Measurements from ENCODE around the gene UGDH.

DNA sequence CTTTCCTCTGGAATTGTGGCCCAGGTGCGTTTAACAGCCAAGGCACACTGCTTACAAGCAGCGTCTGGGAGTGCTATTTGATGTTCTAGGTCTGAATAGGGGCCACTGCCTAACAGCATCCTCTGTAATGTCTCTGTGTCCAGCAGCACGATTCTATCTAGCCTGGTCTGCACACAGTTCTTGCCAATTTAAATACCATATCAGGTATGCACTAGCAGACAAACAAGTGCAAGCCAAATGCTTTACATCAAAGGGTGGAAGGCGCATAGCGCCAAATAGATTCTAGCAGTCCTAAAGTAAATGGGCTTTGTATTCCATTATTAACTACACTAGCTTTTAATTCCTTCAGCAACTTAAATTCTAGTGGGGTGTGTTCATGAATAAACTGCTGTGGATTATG lies 15.8 kb upstream of the UGDH start:
- TF ChIP-seq, protein P1, sequence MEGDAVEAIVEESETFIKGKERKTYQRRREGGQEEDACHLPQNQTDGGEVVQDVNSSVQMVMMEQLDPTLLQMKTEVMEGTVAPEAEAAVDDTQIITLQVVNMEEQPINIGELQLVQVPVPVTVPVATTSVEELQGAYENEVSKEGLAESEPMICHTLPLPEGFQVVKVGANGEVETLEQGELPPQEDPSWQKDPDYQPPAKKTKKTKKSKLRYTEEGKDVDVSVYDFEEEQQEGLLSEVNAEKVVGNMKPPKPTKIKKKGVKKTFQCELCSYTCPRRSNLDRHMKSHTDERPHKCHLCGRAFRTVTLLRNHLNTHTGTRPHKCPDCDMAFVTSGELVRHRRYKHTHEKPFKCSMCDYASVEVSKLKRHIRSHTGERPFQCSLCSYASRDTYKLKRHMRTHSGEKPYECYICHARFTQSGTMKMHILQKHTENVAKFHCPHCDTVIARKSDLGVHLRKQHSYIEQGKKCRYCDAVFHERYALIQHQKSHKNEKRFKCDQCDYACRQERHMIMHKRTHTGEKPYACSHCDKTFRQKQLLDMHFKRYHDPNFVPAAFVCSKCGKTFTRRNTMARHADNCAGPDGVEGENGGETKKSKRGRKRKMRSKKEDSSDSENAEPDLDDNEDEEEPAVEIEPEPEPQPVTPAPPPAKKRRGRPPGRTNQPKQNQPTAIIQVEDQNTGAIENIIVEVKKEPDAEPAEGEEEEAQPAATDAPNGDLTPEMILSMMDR (IDR thresholded peaks at IDR 0.05; ENCODE audit: low read depth, low read length) = no peak
- no peak for TF ChIP-seq POLR2A (IDR thresholded peaks at IDR 0.05; ENCODE audit: extremely low read depth, insufficient read length)
- TF ChIP-seq, protein P2, sequence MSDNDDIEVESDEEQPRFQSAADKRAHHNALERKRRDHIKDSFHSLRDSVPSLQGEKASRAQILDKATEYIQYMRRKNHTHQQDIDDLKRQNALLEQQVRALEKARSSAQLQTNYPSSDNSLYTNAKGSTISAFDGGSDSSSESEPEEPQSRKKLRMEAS (IDR thresholded peaks at IDR 0.05; ENCODE audit: low read depth, low read length) = no peak
